Progenitor cell of endocrine pancreas (in vitro differentiated cells): ENCODE measurements around the gene PUDP. TPM values are rescaled to one million over a fixed set of nuclear protein-coding genes. Genes with fewer than 3 reads are reported as not detected.

Experiments used
- DNase-seq: peaks from one replicate; pipeline ENCODE4 v3.0.0; 2021; ENCODE audit warnings: low spot score; ENCODE audit not compliant: unreplicated experiment
- H3K27ac Mint-ChIP-seq: 2 replicates; pipeline ENCODE4 v1.8.0; 2021; ENCODE audit warnings: mild to moderate bottlenecking, moderate library complexity, mixed read lengths
- H3K27me3 Mint-ChIP-seq: 2 replicates; pipeline ENCODE4 v1.8.0; 2021; ENCODE audit warnings: mixed read lengths
- H3K36me3 Mint-ChIP-seq: 2 replicates; pipeline ENCODE4 v1.8.0; 2022; ENCODE audit warnings: mixed read lengths; ENCODE audit not compliant: insufficient read depth
- H3K4me1 Mint-ChIP-seq: 2 replicates; pipeline ENCODE4 v1.8.0; 2021; ENCODE audit warnings: low read depth, mixed read lengths
- H3K4me3 Mint-ChIP-seq: 2 replicates; pipeline ENCODE4 v1.8.0; 2021; ENCODE audit warnings: low read depth, mild to moderate bottlenecking, moderate library complexity, mixed read lengths
- H3K9me3 Mint-ChIP-seq: 2 replicates; pipeline ENCODE4 v1.8.0; 2021; ENCODE audit warnings: low read depth, mixed read lengths
- CTCF ChIP-seq: fragments of 200-600 bp; sonication (generic); IDR thresholded peaks from one replicate; pipeline ENCODE4 v1.5.0; 2021; ENCODE audit warnings: antibody characterized with exemption, mild to moderate bottlenecking; ENCODE audit not compliant: unreplicated experiment
- total RNA-seq: library from RNA; stranded (reverse); gene quantifications from 2 replicates; pipeline ENCODE4 v1.2.1, GENCODE V29; 2021

The PUDP gene
- total RNA-seq, 1 donor from 2014 or later = 59.9 TPM

- Mint-ChIP-seq H3K9me3 (no peaks in the 10 kb centered on the region), H3K4me3 (no peak overlapping the region), H3K4me1 (peaks cover 15% of the 10 kb centered on the region), H3K27me3 (no peaks in the 10 kb centered on the region), H3K36me3 (peaks cover 7% of the 10 kb centered on the region), H3K27ac (no peak overlapping the region)
- no peak for TF ChIP-seq CTCF
- DNase-seq = no peak
Observed at GRCh38 chrX:7143941-7144525, 3.9 kb downstream of the PUDP start.

GRCh38 chrX:7143076-7143475 is 4.9 kb downstream of the PUDP start:
- H3K4me3 Mint-ChIP-seq = no peak overlapping the region
- peaks cover 15% of the 10 kb centered on the region for H3K4me1 Mint-ChIP-seq
- DNase-seq = no peak
- H3K27me3 Mint-ChIP-seq = no peaks in the 10 kb centered on the region
- peaks cover 7% of the 10 kb centered on the region for H3K36me3 Mint-ChIP-seq
- no peak for TF ChIP-seq CTCF
- H3K27ac Mint-ChIP-seq = no peak overlapping the region
- no peaks in the 10 kb centered on the region for H3K9me3 Mint-ChIP-seq

- Mint-ChIP-seq H3K4me3 (no peak overlapping the region), H3K4me1 (peaks cover 11% of the 10 kb centered on the region), H3K27ac (no peak overlapping the region), H3K36me3 (peaks cover 7% of the 10 kb centered on the region), H3K9me3 (no peaks in the 10 kb centered on the region), H3K27me3 (no peaks in the 10 kb centered on the region)
- no peak for TF ChIP-seq CTCF
- no peak for DNase-seq
Observed at GRCh38 chrX:7139202-7140081, 8.5 kb downstream of the PUDP start.

GRCh38 chrX:7134981-7135380 is 13.0 kb downstream of the PUDP start:
- TF ChIP-seq CTCF = no peak
- DNase-seq = no peak
- Mint-ChIP-seq H3K4me3 (no peak overlapping the region), H3K9me3 (peaks cover 7% of the 10 kb centered on the region), H3K27ac (no peak overlapping the region), H3K36me3 (peaks cover 7% of the 10 kb centered on the region), H3K27me3 (no peaks in the 10 kb centered on the region), H3K4me1 (peaks cover 16% of the 10 kb centered on the region)

- H3K9me3 Mint-ChIP-seq = peaks cover 7% of the 10 kb centered on the region
- H3K27ac Mint-ChIP-seq = peak overlapping the region; percentile 90
- DNase-seq = no peak
- no peak overlapping the region for H3K4me3 Mint-ChIP-seq
- H3K27me3 Mint-ChIP-seq = no peaks in the 10 kb centered on the region
- TF ChIP-seq CTCF = no peak
- peaks cover 16% of the 10 kb centered on the region for H3K4me1 Mint-ChIP-seq
- H3K36me3 Mint-ChIP-seq = peaks cover 10% of the 10 kb centered on the region
Observed at GRCh38 chrX:7133050-7133440, 14.9 kb downstream of the PUDP start.
